HG03575 (cell line): ENCODE measurements around the gene TM4SF1.

Experiments used
- ATAC-seq: cut with Tn5 transposase; IDR thresholded peaks from one replicate; pipeline ENCODE4 v1.9.1; 2021; ENCODE audit not compliant: unreplicated experiment, insufficient number of reproducible peaks, low FRiP score; ENCODE audit errors: extremely low read depth

The TM4SF1 gene, protein sequence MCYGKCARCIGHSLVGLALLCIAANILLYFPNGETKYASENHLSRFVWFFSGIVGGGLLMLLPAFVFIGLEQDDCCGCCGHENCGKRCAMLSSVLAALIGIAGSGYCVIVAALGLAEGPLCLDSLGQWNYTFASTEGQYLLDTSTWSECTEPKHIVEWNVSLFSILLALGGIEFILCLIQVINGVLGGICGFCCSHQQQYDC

DNA sequence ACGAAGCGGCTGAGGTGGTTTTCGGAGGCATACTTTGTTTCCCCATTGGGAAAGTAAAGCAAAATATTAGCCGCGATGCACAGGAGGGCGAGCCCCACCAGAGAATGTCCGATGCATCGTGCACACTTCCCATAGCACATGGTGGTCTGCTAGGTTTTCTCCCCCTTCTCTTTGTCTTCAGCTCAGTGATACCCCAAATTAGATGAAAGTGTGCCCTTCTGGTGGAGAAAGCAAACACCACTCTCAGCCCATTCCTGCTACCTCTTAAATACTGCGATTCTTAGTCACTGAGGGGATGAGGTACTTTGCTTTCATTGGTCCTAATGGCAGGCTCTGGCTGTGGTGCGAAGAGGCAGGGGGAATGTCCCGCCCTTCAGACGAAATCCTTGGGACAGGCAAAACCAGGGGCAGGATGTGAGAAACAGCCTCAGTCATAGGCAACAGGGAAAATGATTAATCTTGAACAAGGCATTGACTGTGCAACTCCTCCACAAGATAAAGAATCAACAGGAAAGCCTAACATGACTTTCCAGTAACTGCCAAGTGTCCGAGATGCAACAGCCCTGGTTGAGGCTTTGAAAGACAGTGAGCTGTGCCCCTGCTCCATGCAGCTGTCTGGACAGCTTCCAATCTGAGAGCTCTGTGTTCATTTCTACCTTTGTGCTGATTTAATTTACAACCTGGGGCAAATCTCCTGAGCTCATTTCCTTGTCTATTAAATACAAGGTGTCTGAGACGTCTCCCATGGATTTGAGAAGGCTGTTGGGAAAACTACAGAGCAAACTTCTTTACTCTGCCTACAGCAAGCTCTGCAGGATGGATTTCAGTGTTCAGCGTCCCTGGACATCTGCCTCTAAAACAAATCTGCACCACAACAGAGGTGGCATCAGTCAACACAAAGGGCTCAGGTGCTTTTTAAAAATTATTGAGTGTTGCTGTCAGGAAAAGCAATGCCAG lies at the start of gene TM4SF1:
Gene TM4SF1 (minus strand): TSS at position 242 of the 957 bp plus-strand sequence. CDS start 102 bp downstream, at position 140.
- no peak for ATAC-seq

DNA sequence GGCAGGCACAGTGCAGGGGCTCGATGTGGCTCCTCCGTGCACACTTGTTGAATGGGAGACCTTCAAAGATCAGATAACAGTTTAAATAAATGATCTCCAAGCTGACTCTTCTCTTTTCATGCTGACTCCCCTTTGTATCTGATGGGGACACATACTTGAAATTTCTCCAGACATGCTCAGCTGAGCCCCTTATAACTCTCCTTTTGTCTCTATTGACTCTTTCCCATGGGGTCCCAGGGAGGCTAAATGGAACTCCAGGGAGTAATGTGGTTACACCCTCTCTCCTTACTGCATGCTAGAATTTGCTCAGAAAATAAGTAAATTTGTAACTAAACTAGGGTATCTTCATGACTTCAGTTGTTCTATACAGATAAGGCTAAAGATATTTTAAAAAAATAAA lies 48.9 kb upstream of the TM4SF1 start:
- ATAC-seq, result no peak

DNA sequence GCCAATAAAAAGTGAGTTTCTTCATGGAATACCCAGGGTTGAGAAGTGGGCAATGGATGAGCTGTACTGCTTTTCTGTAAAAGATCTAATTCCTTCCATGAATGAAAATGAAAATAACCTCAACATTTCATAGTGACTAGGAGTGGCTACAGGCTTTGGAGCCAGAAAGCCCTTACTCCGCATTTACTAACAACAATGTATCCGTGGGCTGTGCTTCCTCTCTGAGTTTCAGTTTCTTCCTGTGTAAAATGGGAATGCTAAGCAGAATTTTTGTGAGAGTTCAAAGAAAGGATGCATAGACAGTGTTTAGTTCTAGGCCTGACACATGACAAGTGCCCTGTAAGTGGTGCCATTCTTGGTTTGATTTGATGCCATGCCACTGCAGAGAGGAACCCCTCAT lies 47.5 kb upstream of the TM4SF1 start:
- ATAC-seq, result no peak

DNA sequence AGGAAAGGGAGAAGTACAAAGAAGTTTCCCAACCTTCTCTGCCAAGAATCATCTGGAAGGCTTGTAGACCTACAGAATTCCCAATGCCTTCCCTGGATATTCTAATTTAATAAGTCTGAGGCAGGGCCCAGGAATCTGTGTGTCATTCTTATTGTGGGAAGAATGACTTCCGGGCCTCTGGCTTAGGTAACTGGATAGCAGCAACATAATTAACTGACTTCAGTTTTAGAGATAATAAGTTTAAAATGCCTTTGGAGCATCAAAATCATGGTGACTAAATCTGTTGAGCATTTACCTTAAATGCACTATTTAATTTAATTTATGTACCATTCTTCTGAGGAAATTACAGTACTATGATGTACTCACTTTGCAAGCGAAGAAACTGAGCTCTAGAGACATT lies 44.3 kb upstream of the TM4SF1 start:
- no peak for ATAC-seq

DNA sequence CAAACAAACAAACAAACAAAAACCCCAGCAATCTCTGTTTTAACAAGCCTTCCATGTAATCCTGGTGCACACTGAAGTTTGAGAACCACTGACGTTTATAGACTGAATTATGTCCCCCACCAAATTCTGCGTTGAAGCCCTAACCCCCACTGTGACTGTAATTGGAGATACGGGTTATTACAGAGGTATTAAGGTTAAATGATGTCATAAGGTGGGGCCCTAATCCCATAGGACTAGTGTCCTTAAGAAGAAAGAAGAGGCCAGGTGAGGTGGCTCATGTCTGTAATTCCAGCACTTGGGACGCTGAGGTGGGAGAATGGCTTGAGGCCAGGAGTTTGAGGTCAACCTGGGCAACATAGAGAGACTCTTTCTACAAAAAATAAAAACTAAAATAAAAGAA lies 42.4 kb upstream of the TM4SF1 start:
- no peak for ATAC-seq

DNA sequence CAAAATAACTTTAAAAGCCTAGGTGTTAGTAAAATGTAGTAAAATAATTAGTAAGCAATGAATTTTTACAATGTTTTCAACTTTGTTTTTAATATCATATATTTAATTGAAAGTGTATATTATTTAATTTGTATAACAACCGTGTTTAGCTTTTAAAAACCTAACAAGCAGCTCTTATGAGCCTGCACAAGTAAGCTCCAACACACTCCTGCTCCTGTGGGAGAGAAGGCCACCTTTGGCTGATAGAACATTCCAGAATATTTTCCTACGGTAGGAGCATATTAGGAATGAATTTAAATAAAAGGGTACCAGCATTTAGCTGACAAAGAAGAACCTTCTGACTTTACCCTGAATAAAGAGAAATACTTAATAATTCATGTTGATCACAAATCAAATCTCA lies 40.3 kb upstream of the TM4SF1 start:
- ATAC-seq, result no peak

DNA sequence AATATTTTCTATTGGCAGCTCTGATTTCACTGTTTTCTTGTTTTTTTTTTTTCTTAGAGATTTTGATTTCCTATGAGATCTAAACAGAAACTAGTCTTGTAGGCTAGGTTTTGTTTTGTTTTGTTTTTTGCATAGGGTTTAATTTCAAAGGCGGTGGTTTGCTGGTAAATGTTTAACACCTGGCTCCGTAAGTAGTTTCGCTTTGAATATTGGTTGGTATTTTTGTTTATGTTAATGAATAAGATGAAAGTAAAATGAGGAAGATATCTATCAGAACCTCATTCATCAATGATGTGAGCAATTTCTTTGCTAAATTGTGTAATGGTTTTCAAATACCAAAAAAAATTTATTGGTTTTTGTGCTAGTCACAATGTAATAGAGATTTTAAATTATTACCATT lies 39.7 kb upstream of the TM4SF1 start:
- ATAC-seq, result peak; percentile 85

DNA sequence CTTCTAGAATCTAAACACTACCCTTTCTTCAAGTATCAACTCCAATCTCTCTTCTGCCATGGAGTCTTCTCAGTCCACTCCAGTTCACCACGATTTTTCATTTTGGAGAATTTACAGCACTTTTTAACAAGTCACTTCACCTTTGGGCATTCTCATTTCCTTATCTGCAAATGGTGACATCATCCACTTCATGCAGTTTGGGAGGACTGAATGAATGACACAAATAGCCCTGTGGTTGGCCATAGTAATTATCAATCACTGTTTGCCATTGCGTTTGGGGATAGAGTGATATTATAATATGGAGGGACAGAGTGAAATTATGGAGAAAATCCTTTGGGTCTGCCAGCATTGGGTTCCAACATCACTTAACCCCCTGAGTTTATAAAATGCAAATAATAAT lies 38.0 kb upstream of the TM4SF1 start:
- ATAC-seq, result no peak

DNA sequence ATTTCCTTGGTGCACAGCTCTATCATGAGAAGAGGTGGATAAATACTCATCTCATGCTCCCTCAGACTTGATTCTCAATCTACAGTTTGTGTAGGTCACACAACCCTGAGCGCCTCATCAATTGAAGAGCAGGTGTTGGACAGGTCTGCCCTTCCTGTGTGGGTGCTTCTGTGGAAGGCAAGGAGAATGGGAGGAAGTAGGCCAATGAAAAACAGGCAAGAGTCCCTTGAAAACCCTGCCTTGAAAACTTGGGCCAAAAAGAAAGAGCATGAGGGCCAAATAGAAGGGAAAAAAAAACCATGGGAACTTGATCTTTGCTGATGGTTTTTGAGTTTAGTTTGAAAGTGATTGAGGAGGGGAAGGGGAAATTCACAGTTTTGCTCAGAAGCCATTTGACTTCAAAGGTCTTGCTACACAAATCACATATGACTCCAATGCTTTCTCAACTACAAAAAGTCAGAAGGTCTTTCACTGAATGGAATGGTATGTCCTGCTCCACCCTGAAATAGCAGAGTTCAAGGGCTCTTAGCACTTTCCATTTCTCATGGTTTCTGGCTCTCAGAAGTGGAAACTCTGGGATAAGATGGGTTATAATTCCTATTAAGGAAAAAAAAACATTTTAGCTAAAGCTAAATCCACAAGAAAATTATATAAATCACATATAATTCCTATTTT lies 37.2 kb upstream of the TM4SF1 start:
- no peak for ATAC-seq

DNA sequence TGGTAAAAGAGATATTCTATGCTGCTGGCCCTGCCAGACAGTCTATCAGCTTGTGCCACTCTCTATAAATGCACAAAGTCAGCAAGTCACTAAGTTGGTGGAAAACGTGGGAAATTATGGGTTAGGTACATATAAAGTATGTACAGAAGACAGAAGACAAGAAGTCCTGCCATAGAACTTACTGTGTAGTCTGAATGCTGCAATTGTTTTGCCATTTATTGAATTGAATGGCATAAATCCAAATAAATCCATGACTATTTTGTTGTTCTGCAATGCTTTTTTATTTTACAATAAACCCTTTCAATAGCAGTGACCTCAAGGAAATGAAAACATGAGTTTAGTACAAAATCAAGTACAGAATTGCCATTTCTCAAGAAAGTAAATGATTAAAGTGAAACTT lies 34.1 kb upstream of the TM4SF1 start:
- ATAC-seq, result no peak

DNA sequence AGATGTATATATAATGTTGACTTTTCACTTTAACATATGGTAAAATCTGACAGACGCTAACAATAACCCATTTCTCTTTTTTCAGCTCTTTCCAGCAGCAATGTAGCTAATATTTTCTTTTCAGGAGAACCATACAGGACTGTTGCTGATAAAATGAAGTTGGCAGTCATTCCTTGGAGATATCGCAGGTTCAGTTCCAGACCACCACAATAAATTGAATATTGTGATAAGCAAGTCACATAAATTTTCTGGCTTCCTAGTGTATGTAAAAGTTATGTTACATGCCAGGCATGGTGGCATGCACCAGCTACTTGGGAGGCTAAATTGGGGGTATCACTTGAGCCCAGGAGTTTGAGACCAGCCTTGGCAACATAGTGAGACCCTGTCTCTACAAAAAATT lies 31.9 kb upstream of the TM4SF1 start:
- ATAC-seq, result no peak

DNA sequence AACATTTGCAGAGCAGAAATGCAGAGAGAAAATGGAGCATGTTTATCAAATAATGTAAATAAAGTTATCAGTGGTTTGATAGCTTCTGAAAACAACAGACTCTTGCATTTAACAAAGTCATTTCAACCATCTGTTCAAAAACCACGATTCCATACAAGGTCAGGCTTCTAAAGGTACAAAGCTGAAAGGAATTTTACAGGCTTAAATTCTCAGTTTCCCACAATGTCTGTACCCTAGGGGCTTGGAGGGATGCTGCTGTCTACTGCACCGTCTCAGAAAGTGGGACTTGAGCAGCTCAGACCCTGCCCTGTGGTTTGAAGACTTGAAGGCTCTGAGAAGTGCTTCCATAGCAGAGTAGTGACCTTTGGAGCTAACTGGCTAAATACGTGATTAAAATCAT lies 30.4 kb upstream of the TM4SF1 start:
- no peak for ATAC-seq

DNA sequence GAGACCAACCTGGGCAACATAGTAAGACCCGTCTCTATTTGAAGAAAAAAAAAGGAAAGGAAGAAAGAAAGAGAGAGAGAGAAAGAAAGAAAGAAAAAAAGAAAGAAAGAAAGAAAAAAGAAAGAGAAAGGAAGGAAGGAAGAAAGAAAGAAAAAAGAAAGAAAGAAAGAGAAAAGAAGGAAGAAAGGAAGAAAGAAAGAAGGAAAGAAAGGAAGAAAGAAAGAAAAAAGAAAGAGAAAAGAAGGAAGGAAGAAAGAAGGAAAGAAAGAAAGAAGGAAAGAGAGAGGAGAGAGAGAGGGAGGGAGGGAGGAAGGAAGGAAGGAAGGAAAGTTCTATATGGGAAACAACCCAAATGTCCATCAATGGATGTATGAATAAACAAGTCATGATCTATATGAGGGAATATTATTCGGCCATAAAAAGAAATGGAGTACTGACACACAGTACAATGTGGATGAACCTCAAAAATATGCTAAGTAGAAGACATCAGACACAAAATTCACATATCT lies 28.8 kb upstream of the TM4SF1 start:
- no peak for ATAC-seq

DNA sequence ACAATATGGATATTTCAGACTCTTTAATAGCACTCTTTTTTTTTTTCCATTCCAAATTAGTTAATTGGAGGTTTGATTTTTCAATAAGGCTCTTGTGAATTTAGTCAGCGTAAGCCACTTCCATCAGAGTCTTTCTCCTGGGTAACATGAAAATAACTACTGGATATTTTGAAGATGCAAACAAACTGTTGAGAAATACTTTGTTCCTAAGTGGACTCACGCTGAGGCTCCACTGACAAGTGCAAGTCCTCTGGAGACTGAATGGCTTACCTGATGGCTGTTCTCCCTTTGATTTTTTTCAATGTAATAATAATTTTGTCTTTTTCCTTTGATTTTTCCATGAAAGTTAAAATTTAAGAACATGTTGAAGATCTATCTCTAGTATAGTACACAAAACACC lies 26.0 kb upstream of the TM4SF1 start:
- ATAC-seq, result no peak

DNA sequence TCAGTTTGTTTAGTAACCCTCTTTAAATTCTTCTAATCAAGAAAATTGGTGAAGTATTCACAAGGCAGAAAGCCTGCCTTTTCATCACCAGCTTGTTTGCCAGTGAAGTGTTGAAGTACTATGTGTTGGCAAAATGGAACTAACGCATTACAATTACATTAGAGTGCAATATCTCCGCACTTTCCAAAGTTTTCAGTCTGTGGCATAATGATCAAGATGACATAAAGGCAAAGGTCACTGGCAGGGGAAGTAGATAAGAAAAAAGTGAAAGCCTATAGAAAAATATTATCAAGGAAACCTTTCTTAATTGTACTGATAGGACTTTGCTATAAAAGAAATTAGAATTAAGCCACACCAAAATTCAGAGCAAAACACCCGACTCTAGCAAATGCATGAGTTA lies 25.0 kb upstream of the TM4SF1 start:
- no peak for ATAC-seq

DNA sequence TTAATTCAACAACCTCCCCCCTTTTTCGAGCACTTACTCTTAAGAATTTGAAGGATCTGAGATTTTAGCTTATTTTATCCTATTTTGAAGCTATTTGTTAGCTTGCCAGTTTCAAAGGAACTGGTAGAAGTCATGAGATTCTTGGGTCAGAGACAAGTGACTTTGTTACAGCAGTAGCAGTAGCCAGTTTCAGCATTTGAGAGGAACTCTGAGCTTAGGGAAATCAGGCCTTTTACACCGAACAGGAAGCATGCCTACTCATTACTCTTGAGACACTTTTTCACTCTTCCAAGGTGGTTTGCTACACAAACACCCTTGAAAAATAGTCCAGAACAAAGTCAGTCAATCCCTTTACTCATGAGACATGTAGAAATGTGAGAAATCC lies 24.5 kb upstream of the TM4SF1 start:
- ATAC-seq, result no peak

DNA sequence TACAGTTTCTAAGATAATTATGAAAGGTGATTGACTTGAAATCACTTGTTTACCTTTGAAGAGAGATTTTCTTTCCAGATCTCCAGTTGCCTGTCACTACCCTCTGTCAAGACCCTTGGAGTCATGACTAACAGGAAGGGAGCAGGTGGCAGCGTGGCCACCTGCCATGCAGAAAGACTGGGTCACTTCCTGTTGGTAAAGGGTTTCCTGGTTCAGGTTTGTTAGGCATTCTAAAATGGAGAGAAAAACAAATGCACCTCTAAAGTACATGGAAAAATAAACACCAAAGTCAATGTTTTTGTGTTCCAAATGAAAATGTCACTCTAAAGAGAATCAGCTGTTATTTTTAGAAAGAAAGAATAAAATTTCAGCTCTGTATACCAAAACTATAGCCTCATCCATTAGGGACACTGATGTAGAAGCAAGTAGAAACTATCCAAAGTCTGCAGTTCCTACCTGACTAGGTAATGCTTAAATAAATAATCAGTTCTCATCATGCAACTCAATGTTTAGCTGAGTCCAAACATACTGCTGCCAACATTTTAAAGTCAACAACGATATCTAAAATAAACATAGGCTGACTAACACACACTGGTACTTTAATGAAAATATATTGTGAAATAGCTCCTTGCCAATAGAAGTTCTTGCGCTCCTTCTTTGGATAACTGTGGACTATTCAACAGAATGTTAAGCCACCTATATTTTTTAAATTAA lies 23.9 kb upstream of the TM4SF1 start:
- ATAC-seq, result no peak

DNA sequence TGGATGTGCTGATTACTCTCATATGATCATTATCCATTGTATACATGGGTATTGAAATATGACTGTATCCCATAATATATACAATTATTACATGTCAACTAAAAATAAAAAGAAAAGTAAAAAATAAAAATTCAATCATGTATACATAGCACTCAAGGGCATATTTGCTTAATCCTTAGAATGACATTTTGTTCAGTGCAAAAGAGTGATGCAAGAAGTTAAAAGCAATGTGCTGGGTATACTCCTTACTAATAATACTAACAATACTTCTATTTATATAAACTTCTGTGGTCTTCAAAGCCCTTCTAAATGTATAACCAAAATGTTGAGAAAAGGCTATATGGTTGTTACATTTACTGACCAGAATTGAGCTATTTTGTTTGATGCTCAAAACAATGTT lies 23.2 kb upstream of the TM4SF1 start:
- no peak for ATAC-seq

DNA sequence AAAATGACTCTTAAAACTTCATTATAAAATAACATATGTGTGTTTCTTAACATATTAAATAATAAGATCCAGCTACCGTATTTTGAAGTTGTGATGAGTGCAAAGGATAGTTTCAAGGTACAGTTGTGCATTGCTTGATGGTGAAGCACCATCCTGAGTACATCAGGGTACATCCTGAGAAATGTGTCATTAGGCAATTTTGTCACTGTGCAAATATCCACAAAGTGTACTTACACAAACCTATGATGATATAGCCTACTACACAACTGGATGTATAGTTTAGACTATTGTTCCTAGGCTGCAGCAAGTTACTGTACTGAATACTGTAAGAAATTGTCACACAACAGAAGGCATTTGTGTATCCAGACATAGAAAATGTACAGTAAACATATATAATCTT lies 20.8 kb upstream of the TM4SF1 start:
- no peak for ATAC-seq
